ENCODE measurements around the gene PDSS1. TPM values are rescaled to one million over a fixed set of nuclear protein-coding genes. Genes with fewer than 3 reads are reported as not detected.

PDSS1 gene
- total and polyA plus RNA-seq, 2 experiments from 2014 or later = 3.7 to 10.5 TPM

DNA sequence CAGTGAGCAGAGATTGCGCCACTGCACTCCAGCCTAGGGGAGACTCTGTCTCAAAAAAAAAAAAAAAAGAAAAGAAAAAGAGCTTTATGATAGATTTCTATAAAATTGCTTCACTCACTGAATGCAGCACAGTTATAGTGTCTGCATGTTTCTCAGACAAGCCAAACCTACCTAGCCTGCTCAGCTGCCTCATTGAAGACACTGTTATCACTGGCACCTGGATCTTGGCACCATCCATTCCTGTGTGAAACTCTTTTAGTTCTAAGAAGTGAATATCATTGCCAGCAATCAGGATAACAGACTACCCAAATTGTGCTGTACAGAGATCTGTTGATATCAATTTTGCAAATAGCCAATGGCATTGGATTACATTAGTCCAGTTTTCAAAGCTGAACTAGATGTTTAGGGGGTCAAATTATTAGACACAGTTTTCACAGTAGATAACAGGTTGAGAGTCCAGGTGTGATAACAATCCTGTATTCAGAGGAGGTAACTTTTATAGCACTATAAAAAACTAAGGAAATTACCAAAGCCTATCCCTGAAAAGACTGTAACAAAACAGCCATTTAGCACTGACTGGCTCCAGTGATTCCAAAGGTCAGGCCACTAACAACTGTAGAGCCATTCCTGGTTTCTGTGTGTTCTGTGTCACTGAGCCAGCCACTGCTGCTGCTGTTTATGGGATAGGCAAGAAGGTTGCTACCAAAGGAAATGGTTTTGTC, 17.1 kb downstream of the PDSS1 start:
- Histone ChIP-seq H3K4me3 (no peak overlapping the region), H3K27me3 (no peaks in the 10 kb centered on the region), H3K36me3 (peaks cover 4% of the 10 kb centered on the region), H3K4me1 (ENCODE audit: low read depth) (no peaks in the 10 kb centered on the region), H3K27ac (no peak overlapping the region), H3K9me3 (ENCODE audit: low read depth) (no peaks in the 10 kb centered on the region)
- DNase-seq (ENCODE audit: low read depth in 1 of 2, low spot score in 1 of 2) = no peak
- no peak for TF ChIP-seq CTCF (IDR thresholded peaks at IDR 0.05; ENCODE audit: low read depth, low read length)

DNA sequence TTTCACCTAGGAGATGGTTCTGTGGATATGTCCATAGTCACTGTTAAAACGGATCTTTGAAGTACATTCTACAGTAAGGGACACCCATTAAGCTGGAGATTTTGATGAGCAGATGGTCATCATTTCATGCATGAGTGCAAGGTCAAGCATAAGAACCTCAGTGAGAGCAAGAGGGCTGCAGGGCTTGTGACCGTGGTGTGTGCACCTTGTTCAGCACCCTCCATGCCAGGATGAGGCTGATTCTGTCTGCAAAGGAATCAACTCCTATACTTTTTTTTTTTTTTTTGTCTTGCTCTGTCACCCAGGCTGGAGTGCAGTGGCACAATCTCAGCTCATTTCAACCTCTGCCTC, 17.6 kb downstream of the PDSS1 start:
- no peak for TF ChIP-seq CTCF (IDR thresholded peaks at IDR 0.05; ENCODE audit: low read depth, low read length)
- no peaks in the 10 kb centered on the region for H3K9me3 ChIP-seq (ENCODE audit: low read depth)
- no peaks in the 10 kb centered on the region for H3K27me3 ChIP-seq
- H3K27ac ChIP-seq = no peak overlapping the region
- DNase-seq (ENCODE audit: low read depth in 1 of 2, low spot score in 1 of 2) = no peak
- no peaks in the 10 kb centered on the region for H3K4me1 ChIP-seq (ENCODE audit: low read depth)
- H3K36me3 ChIP-seq = peaks cover 4% of the 10 kb centered on the region
- no peak overlapping the region for H3K4me3 ChIP-seq

DNA sequence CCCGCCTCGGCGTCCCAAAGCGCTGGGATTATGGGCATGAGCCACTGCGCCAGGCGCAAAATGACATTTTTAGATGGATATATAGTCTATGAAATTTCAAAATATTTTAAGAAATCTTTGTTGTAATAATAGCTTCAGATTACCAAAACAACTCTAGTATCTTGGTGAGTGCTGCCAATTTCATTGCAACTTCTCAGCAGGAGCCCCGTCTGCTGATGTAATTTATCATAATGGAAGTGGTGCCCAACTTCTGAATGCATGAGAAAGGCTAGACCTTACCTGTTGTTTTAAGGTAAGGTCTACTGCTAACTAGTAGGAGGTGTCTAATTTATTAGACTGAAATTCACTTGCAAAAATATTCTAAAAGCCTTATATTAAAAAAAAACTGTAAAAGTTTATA, 20.0 kb downstream of the PDSS1 start:
- TF ChIP-seq CTCF (IDR thresholded peaks at IDR 0.05; ENCODE audit: low read depth, low read length) = no peak
- Histone ChIP-seq H3K27me3 (no peaks in the 10 kb centered on the region), H3K4me3 (no peak overlapping the region), H3K4me1 (ENCODE audit: low read depth) (no peaks in the 10 kb centered on the region), H3K27ac (no peak overlapping the region), H3K9me3 (ENCODE audit: low read depth) (no peaks in the 10 kb centered on the region), H3K36me3 (peaks cover 4% of the 10 kb centered on the region)
- DNase-seq (ENCODE audit: low read depth in 1 of 2, low spot score in 1 of 2) = no peak

- Histone ChIP-seq H3K36me3 (peaks cover 5% of the 10 kb centered on the region), H3K4me3 (no peak overlapping the region), H3K27me3 (no peaks in the 10 kb centered on the region), H3K27ac (no peak overlapping the region), H3K9me3 (ENCODE audit: low read depth) (no peaks in the 10 kb centered on the region), H3K4me1 (ENCODE audit: low read depth) (no peaks in the 10 kb centered on the region)
- DNase-seq (ENCODE audit: low read depth in 1 of 2, low spot score in 1 of 2) = no peak
- TF ChIP-seq CTCF (IDR thresholded peaks at IDR 0.05; ENCODE audit: low read depth, low read length) = no peak
Observed at GRCh38 chr10:26721561-26721960, 24.1 kb downstream of the PDSS1 start.

DNA sequence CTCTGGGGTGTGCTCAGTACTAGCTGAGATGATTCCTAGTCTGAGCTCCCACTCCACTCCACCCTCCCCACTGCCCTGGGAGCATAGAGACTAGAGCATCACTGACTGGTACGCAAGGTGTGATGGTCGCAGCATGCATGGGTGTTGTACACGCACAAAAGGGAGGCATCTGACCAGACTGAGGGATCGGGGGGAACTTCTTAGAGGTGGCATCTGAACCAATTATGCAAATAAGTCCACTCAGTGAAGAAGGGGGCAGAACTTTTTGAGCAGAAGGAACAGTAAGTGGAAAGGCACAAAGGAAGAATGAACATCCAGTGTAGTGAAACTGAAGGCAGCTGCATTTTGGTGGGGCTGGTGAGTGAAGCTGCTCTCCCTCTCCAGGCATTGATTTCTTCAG, 25.5 kb downstream of the PDSS1 start:
- Histone ChIP-seq H3K36me3 (peaks cover 5% of the 10 kb centered on the region), H3K27me3 (no peaks in the 10 kb centered on the region), H3K4me3 (no peak overlapping the region), H3K27ac (no peak overlapping the region), H3K4me1 (ENCODE audit: low read depth) (no peaks in the 10 kb centered on the region), H3K9me3 (ENCODE audit: low read depth) (no peaks in the 10 kb centered on the region)
- no peak for TF ChIP-seq CTCF (IDR thresholded peaks at IDR 0.05; ENCODE audit: low read depth, low read length)
- DNase-seq (ENCODE audit: low read depth in 1 of 2, low spot score in 1 of 2) = no peak

All from cardiac muscle cell (in vitro differentiated cells and primary cell).